ENCODE data around the gene PACRGL. TPM values are rescaled to one million over a fixed set of nuclear protein-coding genes. Genes with fewer than 3 reads are reported as not detected.

PACRGL gene
- total RNA-seq, 1 experiment from 2014 or later, result 34.9 TPM

DNA sequence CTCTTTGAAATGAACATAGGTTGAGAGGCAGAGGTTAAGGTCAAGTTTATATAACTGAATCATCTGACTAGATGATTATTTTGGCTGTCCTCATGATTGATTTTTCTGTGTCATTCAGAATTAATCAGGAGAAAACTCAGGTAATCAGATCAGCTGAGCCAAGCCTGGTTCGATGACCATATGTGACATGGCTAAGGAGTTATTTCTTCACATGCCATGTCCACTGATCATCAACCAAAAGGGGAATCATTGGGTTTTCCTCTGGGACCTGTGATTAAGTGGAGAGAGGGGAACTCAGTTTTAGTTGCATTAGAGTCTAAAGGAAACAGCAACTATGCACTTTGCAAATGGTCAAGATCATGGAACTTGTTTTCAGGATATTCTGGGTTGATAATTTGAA is 20.3 kb upstream of the PACRGL start:
- no peaks in the 10 kb centered on the region for H3K4me1 ChIP-seq (ENCODE audit: insufficient read depth, low read length, poor library complexity, severe bottlenecking)
- no peak overlapping the region for H3K4me3 ChIP-seq (ENCODE audit: low read depth, low read length, poor library complexity, severe bottlenecking)
- H3K27me3 ChIP-seq (replicated peaks; ENCODE audit: insufficient read depth, low read depth, low read length, poor library complexity), result no peaks in the 10 kb centered on the region
- no peaks in the 10 kb centered on the region for H3K36me3 ChIP-seq (ENCODE audit: insufficient read depth, low read length, poor library complexity, severe bottlenecking)
- TF ChIP-seq EZH2 (IDR thresholded peaks at IDR 0.05; ENCODE audit: borderline replicate concordance, low read depth, low read length, poor library complexity, severe bottlenecking), result no peak
- TF ChIP-seq, protein P1, sequence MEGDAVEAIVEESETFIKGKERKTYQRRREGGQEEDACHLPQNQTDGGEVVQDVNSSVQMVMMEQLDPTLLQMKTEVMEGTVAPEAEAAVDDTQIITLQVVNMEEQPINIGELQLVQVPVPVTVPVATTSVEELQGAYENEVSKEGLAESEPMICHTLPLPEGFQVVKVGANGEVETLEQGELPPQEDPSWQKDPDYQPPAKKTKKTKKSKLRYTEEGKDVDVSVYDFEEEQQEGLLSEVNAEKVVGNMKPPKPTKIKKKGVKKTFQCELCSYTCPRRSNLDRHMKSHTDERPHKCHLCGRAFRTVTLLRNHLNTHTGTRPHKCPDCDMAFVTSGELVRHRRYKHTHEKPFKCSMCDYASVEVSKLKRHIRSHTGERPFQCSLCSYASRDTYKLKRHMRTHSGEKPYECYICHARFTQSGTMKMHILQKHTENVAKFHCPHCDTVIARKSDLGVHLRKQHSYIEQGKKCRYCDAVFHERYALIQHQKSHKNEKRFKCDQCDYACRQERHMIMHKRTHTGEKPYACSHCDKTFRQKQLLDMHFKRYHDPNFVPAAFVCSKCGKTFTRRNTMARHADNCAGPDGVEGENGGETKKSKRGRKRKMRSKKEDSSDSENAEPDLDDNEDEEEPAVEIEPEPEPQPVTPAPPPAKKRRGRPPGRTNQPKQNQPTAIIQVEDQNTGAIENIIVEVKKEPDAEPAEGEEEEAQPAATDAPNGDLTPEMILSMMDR (conservative IDR thresholded peaks at IDR 0.05; ENCODE audit: low read depth, low read length), result no peak
- ChIA-PET CTCF (no interaction called here), POLR2A (ENCODE audit: low non-redundant PET) (no interaction called here)
- no peaks in the 10 kb centered on the region for H3K9me3 ChIP-seq (ENCODE audit: low read depth, low read length, poor library complexity, severe bottlenecking)
- DNase-seq (ENCODE audit: low spot score), result no peak
- no TSS peak for BruUV-seq (replicated peaks)
- intact Hi-C loops (cut with micrococcal nuclease; ENCODE audit: unreplicated experiment), result loop anchor here (5.0 to 10.0 kb wide), 5 partner anchors 138 to 1455 kb away; partner anchors contain the start of gene SLIT2
- H3K27ac ChIP-seq (ENCODE audit: low read depth, low read length, poor library complexity, severe bottlenecking), result no peak overlapping the region

DNA sequence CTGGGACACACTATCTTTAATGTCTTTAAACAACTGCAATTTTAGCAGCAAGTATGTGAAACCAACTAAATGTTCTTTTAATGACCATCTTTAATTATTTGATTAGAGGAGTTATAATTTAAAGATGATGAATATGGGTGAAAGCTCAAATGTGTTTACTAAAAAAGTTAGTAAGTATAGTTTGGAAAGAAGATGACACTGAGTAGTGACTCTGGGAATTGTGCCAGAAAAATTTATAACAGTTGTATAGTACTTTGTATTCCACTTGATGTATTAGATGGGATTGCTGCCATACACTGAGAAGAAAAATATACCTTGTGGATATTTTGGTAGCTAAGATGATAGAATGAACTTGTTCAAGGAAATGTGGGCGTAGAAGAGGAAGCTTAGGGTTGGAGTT is 19.5 kb upstream of the PACRGL start:
- H3K27me3 ChIP-seq (replicated peaks; ENCODE audit: insufficient read depth, low read depth, low read length, poor library complexity), result no peaks in the 10 kb centered on the region
- H3K36me3 ChIP-seq (ENCODE audit: insufficient read depth, low read length, poor library complexity, severe bottlenecking), result no peaks in the 10 kb centered on the region
- H3K27ac ChIP-seq (ENCODE audit: low read depth, low read length, poor library complexity, severe bottlenecking), result no peak overlapping the region
- CTCF ChIA-PET, result no interaction called here
- no peak for DNase-seq (ENCODE audit: low spot score)
- POLR2A ChIA-PET (ENCODE audit: low non-redundant PET), result no interaction called here
- no peaks in the 10 kb centered on the region for H3K9me3 ChIP-seq (ENCODE audit: low read depth, low read length, poor library complexity, severe bottlenecking)
- no peak overlapping the region for H3K4me3 ChIP-seq (ENCODE audit: low read depth, low read length, poor library complexity, severe bottlenecking)
- no TSS peak for BruUV-seq (replicated peaks)
- H3K4me1 ChIP-seq (ENCODE audit: insufficient read depth, low read length, poor library complexity, severe bottlenecking), result no peaks in the 10 kb centered on the region
- intact Hi-C loops (cut with micrococcal nuclease; ENCODE audit: unreplicated experiment), result loop anchor here (5.0 to 10.0 kb wide), 5 partner anchors 138 to 1456 kb away; partner anchors contain the start of gene SLIT2
- TF ChIP-seq EZH2 (IDR thresholded peaks at IDR 0.05; ENCODE audit: borderline replicate concordance, low read depth, low read length, poor library complexity, severe bottlenecking), result no peak
- TF ChIP-seq, protein P1 (conservative IDR thresholded peaks at IDR 0.05; ENCODE audit: low read depth, low read length), result no peak

DNA sequence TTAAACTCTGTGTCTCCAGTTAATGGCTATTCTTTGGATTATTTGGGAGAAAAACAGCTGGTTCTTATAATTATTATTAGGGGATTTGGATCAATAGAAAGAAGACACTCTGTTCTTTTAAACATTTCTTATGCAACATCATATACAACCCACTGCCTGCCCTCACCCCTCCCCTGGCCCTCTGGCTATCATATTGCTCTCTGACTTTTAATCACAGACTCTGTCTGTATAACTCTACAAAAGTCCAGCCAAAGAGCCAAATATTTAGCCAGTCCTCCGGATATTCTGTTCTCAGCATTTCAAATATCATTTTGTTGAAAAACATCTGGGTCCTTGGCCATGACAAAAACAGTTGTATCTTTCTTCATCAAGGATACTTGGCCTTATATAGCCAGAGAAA is 19.0 kb upstream of the PACRGL start:
- intact Hi-C loops (cut with micrococcal nuclease; ENCODE audit: unreplicated experiment), result loop anchor here (5.0 to 10.0 kb wide), 5 partner anchors 139 to 1456 kb away; partner anchors contain the start of gene SLIT2
- Histone ChIP-seq H3K9me3 (ENCODE audit: low read depth, low read length, poor library complexity, severe bottlenecking) (no peaks in the 10 kb centered on the region), H3K4me3 (ENCODE audit: low read depth, low read length, poor library complexity, severe bottlenecking) (no peak overlapping the region), H3K4me1 (ENCODE audit: insufficient read depth, low read length, poor library complexity, severe bottlenecking) (no peaks in the 10 kb centered on the region), H3K27ac (ENCODE audit: low read depth, low read length, poor library complexity, severe bottlenecking) (no peak overlapping the region), H3K36me3 (ENCODE audit: insufficient read depth, low read length, poor library complexity, severe bottlenecking) (no peaks in the 10 kb centered on the region), H3K27me3 (replicated peaks; ENCODE audit: insufficient read depth, low read depth, low read length, poor library complexity) (no peaks in the 10 kb centered on the region)
- BruUV-seq (replicated peaks), result no TSS peak
- DNase-seq (ENCODE audit: low spot score), result no peak
- ChIA-PET POLR2A (ENCODE audit: low non-redundant PET) (no interaction called here), CTCF (no interaction called here)
- no peak for TF ChIP-seq EZH2 (IDR thresholded peaks at IDR 0.05; ENCODE audit: borderline replicate concordance, low read depth, low read length, poor library complexity, severe bottlenecking)
- TF ChIP-seq, protein P1 (conservative IDR thresholded peaks at IDR 0.05; ENCODE audit: low read depth, low read length), result no peak
